HUDEP-2 (cell line): Measurements from ENCODE around the gene KCTD7.
A peak's percentile ranks its signal among the peaks of the same experiment; 100 is the strongest.
"Not testable (repeated sequence)": the region's sequence is repeated elsewhere in the genome, so short reads cannot be mapped to it uniquely, and the experiment has no call there.

Source experiments
- DNase-seq, 76 experiments: peaks; one replicate each; lab custom pipeline; 2025; ENCODE audit not compliant: unreplicated experiment in 76 of 76; lab: John Stamatoyannopoulos, UW

The KCTD7 gene

GRCh38 chr7:66643395-66643794 is 14.7 kb downstream of the KCTD7 start:
- no peak for DNase-seq

- DNase-seq: not testable (repeated sequence)
Observed at GRCh38 chr7:66651026-66651425, 22.3 kb downstream of the KCTD7 start.

GRCh38 chr7:66653719-66654274 is 25.1 kb downstream of the KCTD7 start:
- not testable (repeated sequence) for DNase-seq

GRCh38 chr7:66654275-66655112 is 25.8 kb downstream of the KCTD7 start:
- DNase-seq: peak; percentile 23 to 97 (median 94)

- peak in 26 of 76 experiments; percentile 4 to 57 (median 28) for DNase-seq
Observed at GRCh38 chr7:66655113-66655806, 26.6 kb downstream of the KCTD7 start.

- DNase-seq: peak in 20 of 76 experiments; percentile 2 to 50 (median 18)
Observed at GRCh38 chr7:66655826-66656485, 27.3 kb downstream of the KCTD7 start.

- no peak for DNase-seq
Observed at GRCh38 chr7:66657798-66658197, 29.1 kb downstream of the KCTD7 start.

- no peak for DNase-seq
Observed at GRCh38 chr7:66662646-66663264, 34.1 kb downstream of the KCTD7 start.

GRCh38 chr7:66664590-66665293 is 36.1 kb downstream of the KCTD7 start:
- no peak for DNase-seq

- no peak for DNase-seq
Observed at GRCh38 chr7:66666313-66666952, 37.8 kb downstream of the KCTD7 start.

- DNase-seq: no peak
Observed at GRCh38 chr7:66667023-66667728, 38.5 kb downstream of the KCTD7 start.

- no peak for DNase-seq
Observed at GRCh38 chr7:66668112-66668511, 39.4 kb downstream of the KCTD7 start.

GRCh38 chr7:66668677-66669076 is 40.0 kb downstream of the KCTD7 start:
- DNase-seq: peak in 1 of 76 experiments; percentile 6

- DNase-seq: no peak
Observed at GRCh38 chr7:66669088-66669487, 40.4 kb downstream of the KCTD7 start.

GRCh38 chr7:66669496-66669895 is 40.8 kb downstream of the KCTD7 start:
- DNase-seq: no peak

GRCh38 chr7:66671034-66671433 is 42.4 kb downstream of the KCTD7 start:
- no peak for DNase-seq

GRCh38 chr7:66671486-66671885 is 42.8 kb downstream of the KCTD7 start:
- peak in 19 of 76 experiments; percentile 3 to 43 (median 15) for DNase-seq

GRCh38 chr7:66672432-66673123 is 43.9 kb downstream of the KCTD7 start:
- DNase-seq: not testable (repeated sequence)
